ENCODE measurements around the gene C17orf78. TPM values are rescaled to one million over a fixed set of nuclear protein-coding genes. Genes with fewer than 3 reads are reported as not detected.

C17orf78 gene
- polyA plus RNA-seq, 1 donor (not counting 4 experiments of a cell fraction or from before 2014, with no cell fraction given), result not detected

- no peak overlapping the region for H3K9ac ChIP-seq (ENCODE audit: control insufficient read depth, extremely low read depth, insufficient read depth, low read length)
- H3K9me1 ChIP-seq (ENCODE audit: control insufficient read depth, extremely low read depth, insufficient read depth, low read length), result no peaks in the 10 kb centered on the region
- no peaks in the 10 kb centered on the region for H3K4me1 ChIP-seq (ENCODE audit: control insufficient read depth, extremely low read depth, insufficient read depth, low read length)
- DNase-seq (ENCODE audit: low read depth, low spot score) (no peak), FAIRE-seq (no peak)
- H3K4me2 ChIP-seq (ENCODE audit: control insufficient read depth, extremely low read depth, insufficient read depth, low read depth, low read length), result no peak overlapping the region
- no peak overlapping the region for H3K4me3 ChIP-seq (ENCODE audit: control insufficient read depth in 2 of 3, extremely low read depth in 1 of 3, insufficient read depth in 2 of 3, low read depth in 1 of 3, low read length in 3 of 3)
- H3K27ac ChIP-seq (ENCODE audit: control insufficient read depth, insufficient read depth, low read length), result no peak overlapping the region
- no peaks in the 10 kb centered on the region for H4K20me1 ChIP-seq (ENCODE audit: control insufficient read depth, extremely low read depth, insufficient read depth, low read length)
- H3K79me2 ChIP-seq (ENCODE audit: control insufficient read depth, insufficient read depth, low read length), result peaks cover 78% of the 10 kb centered on the region
- TF ChIP-seq EZH2 (IDR thresholded peaks at IDR 0.05; ENCODE audit: low read length), result no peak
- TF ChIP-seq CTCF (optimal IDR thresholded peaks at IDR 0.05 in 1 of 3, IDR thresholded peaks at IDR 0.05 in 1 of 3, conservative IDR thresholded peaks at IDR 0.05 in 1 of 3; ENCODE audit: extremely low read depth in 1 of 3, insufficient read depth in 2 of 3, low read length in 3 of 3), result no peak
- no peak overlapping the region for H2AFZ ChIP-seq (ENCODE audit: control insufficient read depth, low read length)
- H3K9me3 ChIP-seq (ENCODE audit: control insufficient read depth, low read depth, low read length), result no peaks in the 10 kb centered on the region
- H3K36me3 ChIP-seq (ENCODE audit: control insufficient read depth in 2 of 2, extremely low read depth in 1 of 2, insufficient read depth in 2 of 2, low read length in 2 of 2), result peaks cover 4 to 12% of the 10 kb centered on the region in 2 experiments
- dilution Hi-C loops (cut with MboI; ENCODE audit: extremely low pct_ligation_motif_present, low sequenced_read_pairs), result no loop called here
- H3K27me3 ChIP-seq (ENCODE audit: control insufficient read depth, extremely low read depth, insufficient read depth, low read length), result no peaks in the 10 kb centered on the region
Observed at GRCh38 chr17:37338847-37339246, 36.9 kb upstream of the C17orf78 start.

- no peaks in the 10 kb centered on the region for H3K4me1 ChIP-seq (ENCODE audit: control insufficient read depth, extremely low read depth, insufficient read depth, low read length)
- no peak overlapping the region for H3K27ac ChIP-seq (ENCODE audit: control insufficient read depth, insufficient read depth, low read length)
- dilution Hi-C loops (cut with MboI; ENCODE audit: extremely low pct_ligation_motif_present, low sequenced_read_pairs), result no loop called here
- TF ChIP-seq CTCF (optimal IDR thresholded peaks at IDR 0.05 in 1 of 3, IDR thresholded peaks at IDR 0.05 in 1 of 3, conservative IDR thresholded peaks at IDR 0.05 in 1 of 3; ENCODE audit: extremely low read depth in 1 of 3, insufficient read depth in 2 of 3, low read length in 3 of 3) (no peak), EZH2 (IDR thresholded peaks at IDR 0.05; ENCODE audit: low read length) (no peak)
- H3K9ac ChIP-seq (ENCODE audit: control insufficient read depth, extremely low read depth, insufficient read depth, low read length), result no peak overlapping the region
- H3K4me3 ChIP-seq (ENCODE audit: control insufficient read depth in 2 of 3, extremely low read depth in 1 of 3, insufficient read depth in 2 of 3, low read depth in 1 of 3, low read length in 3 of 3), result no peak overlapping the region
- H3K79me2 ChIP-seq (ENCODE audit: control insufficient read depth, insufficient read depth, low read length), result peaks cover 76% of the 10 kb centered on the region
- FAIRE-seq (no peak), DNase-seq (ENCODE audit: low read depth, low spot score) (no peak)
- peaks cover 4 to 12% of the 10 kb centered on the region in 2 experiments for H3K36me3 ChIP-seq (ENCODE audit: control insufficient read depth in 2 of 2, extremely low read depth in 1 of 2, insufficient read depth in 2 of 2, low read length in 2 of 2)
- no peaks in the 10 kb centered on the region for H4K20me1 ChIP-seq (ENCODE audit: control insufficient read depth, extremely low read depth, insufficient read depth, low read length)
- H2AFZ ChIP-seq (ENCODE audit: control insufficient read depth, low read length), result no peak overlapping the region
- no peaks in the 10 kb centered on the region for H3K27me3 ChIP-seq (ENCODE audit: control insufficient read depth, extremely low read depth, insufficient read depth, low read length)
- H3K9me1 ChIP-seq (ENCODE audit: control insufficient read depth, extremely low read depth, insufficient read depth, low read length), result no peaks in the 10 kb centered on the region
- H3K9me3 ChIP-seq (ENCODE audit: control insufficient read depth, low read depth, low read length), result no peaks in the 10 kb centered on the region
- H3K4me2 ChIP-seq (ENCODE audit: control insufficient read depth, extremely low read depth, insufficient read depth, low read depth, low read length), result no peak overlapping the region
Observed at GRCh38 chr17:37339321-37339720, 36.5 kb upstream of the C17orf78 start.
